DOHH2 (cell line): ENCODE data around the gene PARP14.

Experiments used
- H3F3A ChIP-seq: fragments of 200-600 bp; sonication (generic), shearing (Covaris generic); 2 replicates; pipeline ENCODE4 v1.6.0; 2016; ENCODE audit warnings: antibody characterized with exemption, mild to moderate bottlenecking; ENCODE audit not compliant: control insufficient read depth, insufficient read depth
- H3K27ac ChIP-seq: fragments of 200-600 bp; sonication (generic); 2 replicates; pipeline ENCODE4 v1.5.1; 2014; ENCODE audit warnings: low read depth, mild to moderate bottlenecking, low read length, moderate library complexity
- H3K27me3 ChIP-seq: fragments of 200-600 bp; sonication (generic); 2 replicates; pipeline ENCODE4 v1.6.1; 2014; ENCODE audit warnings: mild to moderate bottlenecking, low read length, mixed read lengths; ENCODE audit not compliant: control insufficient read depth
- H3K36me3 ChIP-seq: fragments of 200-600 bp; sonication (generic); 2 replicates; pipeline ENCODE4 v1.6.1; 2014; ENCODE audit warnings: mild to moderate bottlenecking, low read length, moderate library complexity, mixed read lengths; ENCODE audit not compliant: control insufficient read depth
- H3K4me1 ChIP-seq: fragments of 200-600 bp; sonication (generic); 2 replicates; pipeline ENCODE4 v1.6.1; 2014; ENCODE audit warnings: mild to moderate bottlenecking, low read length, mixed read lengths; ENCODE audit not compliant: control insufficient read depth
- H3K4me2 ChIP-seq: fragments of 200-600 bp; sonication (generic); 2 replicates; pipeline ENCODE4 v1.6.0; 2014; ENCODE audit warnings: mild to moderate bottlenecking, low read length, moderate library complexity
- H3K4me3 ChIP-seq: fragments of 200-600 bp; sonication (generic); 2 replicates; pipeline ENCODE4 v1.5.1; 2014; ENCODE audit warnings: mild to moderate bottlenecking, low read length, mixed read lengths
- H3K79me2 ChIP-seq: fragments of 200-600 bp; sonication (generic); 2 replicates; pipeline ENCODE4 v1.6.1; 2014; ENCODE audit warnings: mild to moderate bottlenecking, low read length, mixed read lengths; ENCODE audit not compliant: control insufficient read depth
- H3K9me2 ChIP-seq: fragments of 200-600 bp; sonication (generic); replicated peaks from 2 replicates; pipeline ENCODE4 v1.6.1; 2014; ENCODE audit warnings: mild to moderate bottlenecking, low read length, mixed read lengths; ENCODE audit not compliant: control insufficient read depth
- H3K9me3 ChIP-seq: fragments of 200-600 bp; sonication (generic); 2 replicates; pipeline ENCODE4 v1.6.1; 2014; ENCODE audit warnings: antibody characterized with exemption, low read length, mixed read lengths; ENCODE audit not compliant: control insufficient read depth, insufficient read depth
- H4K20me1 ChIP-seq: fragments of 200-600 bp; sonication (generic); 2 replicates; pipeline ENCODE4 v1.6.0; 2014; ENCODE audit warnings: low read depth, mild to moderate bottlenecking, antibody characterized with exemption, low read length, moderate library complexity; ENCODE audit not compliant: control insufficient read depth, insufficient read depth
- EZH2phosphoT487 ChIP-seq: fragments of 200-600 bp; sonication (generic); IDR thresholded peaks from 2 replicates; pipeline ENCODE4 v1.6.1; 2017; ENCODE audit warnings: borderline replicate concordance, mild to moderate bottlenecking, antibody characterized with exemption, low read length, moderate library complexity, mixed read lengths
- TF ChIP-seq, protein P1 (sequence below): fragments of 200-600 bp; sonication (generic); IDR thresholded peaks from one replicate; pipeline ENCODE4 v1.5.1; 2014; ENCODE audit warnings: antibody characterized with exemption, mild to moderate bottlenecking, low read depth, low read length; ENCODE audit not compliant: poor library complexity, severe bottlenecking

The PARP14 gene

DNA sequence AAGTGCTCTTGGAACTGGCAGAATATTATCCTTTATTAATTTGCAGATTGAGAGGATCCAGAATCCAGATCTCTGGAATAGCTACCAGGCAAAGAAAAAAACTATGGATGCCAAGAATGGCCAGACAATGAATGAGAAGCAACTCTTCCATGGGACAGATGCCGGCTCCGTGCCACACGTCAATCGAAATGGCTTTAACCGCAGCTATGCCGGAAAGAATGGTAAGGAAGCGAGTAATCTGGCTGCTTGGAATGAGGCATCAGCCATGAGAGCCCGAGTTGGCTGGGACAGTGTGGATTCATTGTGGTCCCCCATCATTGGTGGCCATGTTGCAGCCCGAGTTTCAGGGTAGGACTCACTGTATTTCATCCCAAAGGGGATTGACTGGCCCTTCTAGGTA is 47.1 kb downstream of the PARP14 start:
- H4K20me1 ChIP-seq, result no peaks in the 10 kb centered on the region
- no peaks in the 10 kb centered on the region for H3K36me3 ChIP-seq
- no peaks in the 10 kb centered on the region for H3K79me2 ChIP-seq
- H3K27me3 ChIP-seq, result no peaks in the 10 kb centered on the region
- TF ChIP-seq, protein P1, sequence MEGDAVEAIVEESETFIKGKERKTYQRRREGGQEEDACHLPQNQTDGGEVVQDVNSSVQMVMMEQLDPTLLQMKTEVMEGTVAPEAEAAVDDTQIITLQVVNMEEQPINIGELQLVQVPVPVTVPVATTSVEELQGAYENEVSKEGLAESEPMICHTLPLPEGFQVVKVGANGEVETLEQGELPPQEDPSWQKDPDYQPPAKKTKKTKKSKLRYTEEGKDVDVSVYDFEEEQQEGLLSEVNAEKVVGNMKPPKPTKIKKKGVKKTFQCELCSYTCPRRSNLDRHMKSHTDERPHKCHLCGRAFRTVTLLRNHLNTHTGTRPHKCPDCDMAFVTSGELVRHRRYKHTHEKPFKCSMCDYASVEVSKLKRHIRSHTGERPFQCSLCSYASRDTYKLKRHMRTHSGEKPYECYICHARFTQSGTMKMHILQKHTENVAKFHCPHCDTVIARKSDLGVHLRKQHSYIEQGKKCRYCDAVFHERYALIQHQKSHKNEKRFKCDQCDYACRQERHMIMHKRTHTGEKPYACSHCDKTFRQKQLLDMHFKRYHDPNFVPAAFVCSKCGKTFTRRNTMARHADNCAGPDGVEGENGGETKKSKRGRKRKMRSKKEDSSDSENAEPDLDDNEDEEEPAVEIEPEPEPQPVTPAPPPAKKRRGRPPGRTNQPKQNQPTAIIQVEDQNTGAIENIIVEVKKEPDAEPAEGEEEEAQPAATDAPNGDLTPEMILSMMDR, result no peak
- no peak for TF ChIP-seq EZH2phosphoT487
- H3K27ac ChIP-seq, result no peak overlapping the region
- no peaks in the 10 kb centered on the region for H3F3A ChIP-seq
- H3K4me1 ChIP-seq, result no peaks in the 10 kb centered on the region
- no peak overlapping the region for H3K4me3 ChIP-seq
- no peak overlapping the region for H3K4me2 ChIP-seq
- no peaks in the 10 kb centered on the region for H3K9me2 ChIP-seq
- H3K9me3 ChIP-seq, result no peaks in the 10 kb centered on the region

DNA sequence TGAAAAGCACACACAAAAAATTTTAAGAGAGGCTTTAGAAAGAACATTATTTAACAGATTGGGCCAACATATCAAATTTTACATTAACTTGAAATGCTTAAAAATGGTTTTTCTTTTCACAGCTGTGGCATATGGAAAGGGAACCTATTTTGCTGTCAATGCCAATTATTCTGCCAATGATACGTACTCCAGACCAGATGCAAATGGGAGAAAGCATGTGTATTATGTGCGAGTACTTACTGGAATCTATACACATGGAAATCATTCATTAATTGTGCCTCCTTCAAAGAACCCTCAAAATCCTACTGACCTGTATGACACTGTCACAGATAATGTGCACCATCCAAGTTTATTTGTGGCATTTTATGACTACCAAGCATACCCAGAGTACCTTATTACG is 47.5 kb downstream of the PARP14 start:
- no peaks in the 10 kb centered on the region for H3K4me1 ChIP-seq
- H3K4me3 ChIP-seq, result no peak overlapping the region
- H3K79me2 ChIP-seq, result no peaks in the 10 kb centered on the region
- no peaks in the 10 kb centered on the region for H3K9me3 ChIP-seq
- H3K4me2 ChIP-seq, result no peak overlapping the region
- H3K27me3 ChIP-seq, result no peaks in the 10 kb centered on the region
- H3K27ac ChIP-seq, result no peak overlapping the region
- no peaks in the 10 kb centered on the region for H3F3A ChIP-seq
- no peak for TF ChIP-seq EZH2phosphoT487
- TF ChIP-seq, protein P1, result no peak
- no peaks in the 10 kb centered on the region for H4K20me1 ChIP-seq
- no peaks in the 10 kb centered on the region for H3K36me3 ChIP-seq
- H3K9me2 ChIP-seq, result no peaks in the 10 kb centered on the region

DNA sequence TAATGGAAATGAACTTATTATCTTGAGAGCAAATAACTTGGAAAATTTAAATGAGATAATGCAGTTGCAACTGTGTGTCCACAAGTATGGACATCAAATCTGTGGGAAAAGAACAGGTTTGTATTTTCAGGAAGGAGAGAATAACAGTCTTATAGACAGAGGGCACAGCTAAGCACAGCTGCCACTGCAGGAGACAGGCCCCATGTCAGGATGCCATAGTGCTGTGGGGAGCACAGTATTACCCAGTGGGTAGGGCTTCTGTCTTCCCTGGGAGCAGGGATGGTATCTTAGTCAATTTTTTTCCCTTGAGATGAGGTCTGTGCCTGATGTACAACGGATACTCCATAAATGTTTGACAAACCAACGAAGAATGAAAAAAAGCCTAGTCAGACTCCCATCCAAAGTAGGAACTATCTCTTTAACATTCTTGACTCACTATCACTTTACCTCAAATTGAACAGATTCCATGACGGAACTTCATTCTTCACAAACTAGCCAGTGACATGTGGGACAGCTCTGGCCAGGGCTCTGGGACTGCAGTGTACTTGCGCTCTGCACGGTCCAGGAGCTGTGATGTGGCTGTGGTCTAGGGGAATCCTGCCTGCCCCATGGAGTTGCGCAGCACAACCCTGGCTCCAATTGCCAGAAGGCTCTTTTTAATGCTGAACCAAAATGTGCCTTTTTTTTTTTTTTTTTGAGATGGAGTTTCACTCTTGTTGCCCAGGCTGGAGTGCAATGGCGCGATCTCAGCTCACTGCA is 48.3 kb downstream of the PARP14 start:
- no peaks in the 10 kb centered on the region for H3F3A ChIP-seq
- no peaks in the 10 kb centered on the region for H3K4me1 ChIP-seq
- H4K20me1 ChIP-seq, result no peaks in the 10 kb centered on the region
- no peaks in the 10 kb centered on the region for H3K36me3 ChIP-seq
- H3K9me2 ChIP-seq, result no peaks in the 10 kb centered on the region
- no peaks in the 10 kb centered on the region for H3K79me2 ChIP-seq
- no peak overlapping the region for H3K27ac ChIP-seq
- H3K9me3 ChIP-seq, result no peaks in the 10 kb centered on the region
- no peak overlapping the region for H3K4me3 ChIP-seq
- H3K27me3 ChIP-seq, result no peaks in the 10 kb centered on the region
- H3K4me2 ChIP-seq, result no peak overlapping the region
- no peak for TF ChIP-seq EZH2phosphoT487
- TF ChIP-seq, protein P1, result no peak
